GM19043 (cell line): ENCODE measurements around the gene NOP9.
"Not testable (repeated sequence)": the region's sequence is repeated elsewhere in the genome, so short reads cannot be mapped to it uniquely, and the experiment has no call there.

Source experiments
- ATAC-seq: cut with Tn5 transposase; IDR thresholded peaks from one replicate; pipeline ENCODE4 v1.9.1; 2021; ENCODE audit warnings: low read depth; ENCODE audit not compliant: unreplicated experiment

Gene NOP9

GRCh38 chr14:24342889-24343288, 43.2 kb downstream of the NOP9 start:
- ATAC-seq = no peak

GRCh38 chr14:24343795-24344660, 44.4 kb downstream of the NOP9 start:
- ATAC-seq = no peak

GRCh38 chr14:24347134-24347533, 47.5 kb downstream of the NOP9 start:
- ATAC-seq = no peak

GRCh38 chr14:24348186-24348585, 48.5 kb downstream of the NOP9 start:
- ATAC-seq = no peak

- no peak for ATAC-seq
Observed at GRCh38 chr14:24349742-24350141, 50.1 kb downstream of the NOP9 start.

GRCh38 chr14:24351517-24351916, 51.9 kb downstream of the NOP9 start:
- no peak for ATAC-seq

- no peak for ATAC-seq
Observed at GRCh38 chr14:24353559-24354481, 54.2 kb downstream of the NOP9 start.

- not testable (repeated sequence) for ATAC-seq
Observed at GRCh38 chr14:24354482-24354825, 54.8 kb downstream of the NOP9 start.

- no peak for ATAC-seq
Observed at GRCh38 chr14:24355009-24355408, 55.4 kb downstream of the NOP9 start.

GRCh38 chr14:24356208-24356607, 56.6 kb downstream of the NOP9 start:
- no peak for ATAC-seq
